Large intestine (tissue), 12 donors: ENCODE measurements around the gene TTC28. TPM values are rescaled to one million over a fixed set of nuclear protein-coding genes. Genes with fewer than 3 reads are reported as not detected.
A peak's percentile ranks its signal among the peaks of the same experiment; 100 is the strongest.
"Not testable (repeated sequence)": the region's sequence is repeated elsewhere in the genome, so short reads cannot be mapped to it uniquely, and the experiment has no call there.

Experiments used
- DNase-seq, 2 donors: peaks; one replicate each; pipeline versions ENCODE4 v3.0.0 to v3.0.0-alpha.2; 2013
- H3K27ac ChIP-seq: one replicate; pipeline ENCODE4 v1.5.1; 2013; ENCODE audit warnings: low read length
- H3K27me3 ChIP-seq: 2 replicates; pipeline ENCODE4 v1.6.1; 2013; ENCODE audit warnings: low read length; ENCODE audit not compliant: control insufficient read depth, insufficient read depth
- H3K36me3 ChIP-seq: 2 replicates; pipeline ENCODE4 v1.6.1; 2013; ENCODE audit warnings: low read length; ENCODE audit not compliant: control insufficient read depth, insufficient read depth
- H3K4me1 ChIP-seq: one replicate; pipeline ENCODE4 v1.6.1; 2013; ENCODE audit warnings: low read length; ENCODE audit not compliant: control insufficient read depth, insufficient read depth
- H3K4me3 ChIP-seq: one replicate; pipeline ENCODE4 v1.5.1; 2013; ENCODE audit warnings: low read length
- H3K9me3 ChIP-seq: one replicate; pipeline ENCODE4 v1.6.1; 2013; ENCODE audit warnings: mild to moderate bottlenecking, low read depth, low read length, moderate library complexity; ENCODE audit not compliant: control insufficient read depth
- WGBS: methylation state at CpG from one replicate; pipeline ENCODE4 v1.1.5; 2013; ENCODE audit warnings: low lambda C conversion rate; ENCODE audit not compliant: insufficient coverage; 5-methylcytosine and 5-hydroxymethylcytosine counted together
- long read RNA-seq, 11 donors: transcript quantifications; one replicate each; lab custom pipeline, GENCODE V29; 2026
- polyA plus RNA-seq: library from polyadenylated mRNA; unstranded; fragments of 120-200 nt; gene quantifications from one replicate; pipeline ENCODE4 v1.2.1, GENCODE V29; 2013

Gene TTC28
- polyA plus RNA-seq, result 25.5 TPM
- long read RNA-seq, donor 1, result 0 reads
- long read RNA-seq, donor 2, partial matches to known transcripts, result 0 of 1 reads
- long read RNA-seq, donor 2, other reads (novel, unspliced or antisense), result 0 of 1 reads
- long read RNA-seq, donor 3, partial matches to known transcripts, result 0 of 1 reads
- long read RNA-seq, donor 3, other reads (novel, unspliced or antisense), result 0 of 1 reads
- long read RNA-seq, donor 4, result 0 reads
- long read RNA-seq, donor 5, result 0 reads
- long read RNA-seq, donor 6, partial matches to known transcripts, result 0 of 4 reads
- long read RNA-seq, donor 6, other reads (novel, unspliced or antisense), result 0 of 4 reads
- long read RNA-seq, donor 7, partial matches to known transcripts, result 0 of 1 reads
- long read RNA-seq, donor 7, other reads (novel, unspliced or antisense), result 0 of 1 reads
- long read RNA-seq, donor 8, partial matches to known transcripts, result 0 of 3 reads
- long read RNA-seq, donor 8, other reads (novel, unspliced or antisense), result 0 of 3 reads
- long read RNA-seq, donor 9, partial matches to known transcripts, result 0 of 1 reads
- long read RNA-seq, donor 9, other reads (novel, unspliced or antisense), result 0 of 1 reads
- long read RNA-seq, donor 10, partial matches to known transcripts, result 0 of 5 reads
- long read RNA-seq, donor 10, other reads (novel, unspliced or antisense), result 0 of 5 reads
- long read RNA-seq, donor 11, partial matches to known transcripts, result 5 of 6 reads
- long read RNA-seq, donor 11, other reads (novel, unspliced or antisense), result 0 of 6 reads

GRCh38 chr22:28679611-28680287 lies at the start of gene TTC28:
TTC28 (minus strand) TSS chr22:28679840; CDS start chr22:28679723, 117 bp downstream.
- peak within 1 kb of the TSS; percentile 71 for H3K27ac ChIP-seq
- DNase-seq, result peak; percentile 72 to 83
- not testable (repeated sequence) for H3K36me3 ChIP-seq, H3K27me3 ChIP-seq, H3K4me1 ChIP-seq, H3K9me3 ChIP-seq
- peak within 1 kb of the TSS; percentile 77 for H3K4me3 ChIP-seq
- WGBS, result no CpG with 5 or more reads among the region's 101 CpGs

- Histone ChIP-seq H3K27me3 (no peaks in the 10 kb centered on the region), H3K27ac (no peak overlapping the region), H3K4me1 (no peaks in the 10 kb centered on the region), H3K9me3 (no peaks in the 10 kb centered on the region), H3K4me3 (no peak overlapping the region), H3K36me3 (peaks cover 16% of the 10 kb centered on the region)
- 90% methylated on average over 2 of the region's 10 CpGs for WGBS
- DNase-seq, result no peak
Observed at GRCh38 chr22:28728621-28729313, 49.1 kb upstream of the TTC28 start.

DNA sequence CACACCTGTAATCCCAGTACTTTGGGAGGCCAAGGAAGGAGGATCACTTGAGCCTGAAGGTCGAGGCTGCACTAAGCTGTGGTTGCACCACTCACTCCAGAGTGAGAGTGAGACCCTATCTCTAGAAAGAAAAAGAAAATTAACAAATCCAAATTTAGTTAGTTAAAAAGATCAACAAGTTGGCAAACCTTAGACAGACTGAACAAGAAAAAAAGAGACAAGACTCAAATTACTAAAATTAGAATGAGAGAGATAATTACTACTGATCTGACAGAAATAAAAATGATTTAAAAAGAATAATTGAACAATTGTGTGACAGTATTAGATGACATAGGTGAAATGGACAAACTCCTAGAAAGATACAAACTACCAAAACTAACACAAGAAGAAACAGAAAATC lies 48.4 kb upstream of the TTC28 start:
- no peak overlapping the region for H3K27ac ChIP-seq
- H3K9me3 ChIP-seq, result no peaks in the 10 kb centered on the region
- peaks cover 15% of the 10 kb centered on the region for H3K36me3 ChIP-seq
- H3K4me3 ChIP-seq, result no peak overlapping the region
- no peaks in the 10 kb centered on the region for H3K27me3 ChIP-seq
- WGBS, result no CpG with 5 or more reads among the region's 1 CpG
- no peak for DNase-seq
- no peaks in the 10 kb centered on the region for H3K4me1 ChIP-seq

- Histone ChIP-seq H3K27me3 (no peaks in the 10 kb centered on the region), H3K4me1 (no peaks in the 10 kb centered on the region), H3K9me3 (no peaks in the 10 kb centered on the region), H3K36me3 (peaks cover 10% of the 10 kb centered on the region), H3K27ac (no peak overlapping the region), H3K4me3 (no peak overlapping the region)
- WGBS, result 100% methylated on average over 2 of the region's 3 CpGs
- DNase-seq, result no peak
Observed at GRCh38 chr22:28718044-28718443, 38.4 kb upstream of the TTC28 start.

- H3K27ac ChIP-seq, result no peak overlapping the region
- H3K4me3 ChIP-seq, result no peak overlapping the region
- H3K4me1 ChIP-seq, result no peaks in the 10 kb centered on the region
- no peak for DNase-seq
- WGBS, result 100% methylated on average over 1 of the region's 3 CpGs
- peaks cover 8% of the 10 kb centered on the region for H3K36me3 ChIP-seq
- no peaks in the 10 kb centered on the region for H3K27me3 ChIP-seq
- H3K9me3 ChIP-seq, result no peaks in the 10 kb centered on the region
Observed at GRCh38 chr22:28716686-28717085, 37.0 kb upstream of the TTC28 start.

DNA sequence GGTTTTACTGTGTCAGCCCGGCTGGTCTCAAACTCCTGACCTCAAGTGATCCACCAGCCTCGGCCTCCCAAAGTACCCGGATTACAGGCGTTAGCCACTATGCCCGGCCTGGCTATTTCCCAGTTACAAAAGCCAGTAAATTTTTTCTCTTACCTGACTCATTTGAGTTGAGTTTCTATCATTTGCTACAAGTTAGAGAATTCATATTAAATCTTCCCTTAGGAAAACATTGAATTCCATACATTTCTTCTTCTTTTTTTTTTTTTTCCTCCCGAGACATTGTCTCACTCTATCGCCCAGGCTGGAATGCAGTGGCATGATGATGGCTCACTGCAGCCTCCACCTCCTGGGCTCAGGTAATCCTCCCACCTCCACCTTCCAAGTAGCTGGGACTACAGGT lies 36.0 kb upstream of the TTC28 start:
- no peak for DNase-seq
- Histone ChIP-seq H3K36me3 (peaks cover 4% of the 10 kb centered on the region), H3K27ac (no peak overlapping the region), H3K27me3 (no peaks in the 10 kb centered on the region), H3K9me3 (no peaks in the 10 kb centered on the region), H3K4me3 (no peak overlapping the region), H3K4me1 (no peaks in the 10 kb centered on the region)
- no CpG with 5 or more reads among the region's 7 CpGs for WGBS

- Histone ChIP-seq H3K36me3 (peaks cover 4% of the 10 kb centered on the region), H3K4me3 (no peak overlapping the region), H3K4me1 (no peaks in the 10 kb centered on the region), H3K9me3 (no peaks in the 10 kb centered on the region), H3K27ac (no peak overlapping the region), H3K27me3 (no peaks in the 10 kb centered on the region)
- WGBS, result 100% methylated on average over 1 of the region's 2 CpGs
- no peak for DNase-seq
Observed at GRCh38 chr22:28714043-28714628, 34.5 kb upstream of the TTC28 start.

DNA sequence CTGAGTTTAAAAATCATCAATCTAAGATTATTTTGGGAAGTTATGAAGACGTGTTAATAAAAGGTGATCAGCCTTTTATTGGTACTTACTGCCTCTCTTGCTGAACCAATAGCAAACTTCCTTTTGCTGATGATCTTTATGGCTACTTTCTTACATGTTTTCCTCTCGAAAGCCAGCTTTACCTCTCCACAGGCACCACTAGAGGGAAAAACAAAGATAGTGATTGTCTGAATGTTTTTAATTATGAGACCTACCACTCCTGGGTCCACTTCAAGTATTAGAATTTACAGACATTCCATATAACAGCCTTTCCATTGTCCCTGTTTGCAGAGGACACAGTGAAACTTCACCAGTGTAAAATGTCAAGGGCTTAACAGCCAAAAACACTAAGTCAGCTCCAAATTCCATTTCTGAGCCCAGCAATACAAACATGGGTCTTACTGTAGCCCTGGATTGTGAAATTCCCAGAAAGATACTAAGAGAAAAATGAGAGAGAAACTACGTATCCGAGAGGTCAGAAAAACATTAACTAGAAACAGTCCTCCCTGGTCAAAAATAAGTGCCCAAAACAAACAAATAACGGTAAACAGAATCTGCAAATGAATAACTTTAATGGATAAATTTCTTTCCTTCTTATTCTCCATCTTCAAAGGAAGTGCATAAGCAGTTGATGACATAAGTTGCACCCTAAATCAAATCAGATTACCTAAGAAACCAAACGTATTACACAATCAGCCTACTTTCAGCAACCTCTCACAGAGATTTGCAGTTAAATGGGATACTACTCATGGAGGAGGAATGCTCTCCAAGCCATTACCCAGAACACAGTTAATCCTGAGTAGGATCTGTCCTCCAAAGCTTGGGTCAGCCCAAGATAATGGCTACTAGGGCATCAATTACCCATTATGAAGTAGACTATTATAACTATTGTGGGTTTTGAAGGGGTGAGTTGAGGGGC lies 32.5 kb upstream of the TTC28 start:
- peaks cover 8% of the 10 kb centered on the region for H3K36me3 ChIP-seq
- H3K27ac ChIP-seq, result no peak overlapping the region
- H3K9me3 ChIP-seq, result no peaks in the 10 kb centered on the region
- no peak overlapping the region for H3K4me3 ChIP-seq
- H3K4me1 ChIP-seq, result no peaks in the 10 kb centered on the region
- H3K27me3 ChIP-seq, result no peaks in the 10 kb centered on the region
- DNase-seq, result peak in 1 of 2 donors; percentile 23
- 82% methylated on average over 3 of the region's 6 CpGs for WGBS

DNA sequence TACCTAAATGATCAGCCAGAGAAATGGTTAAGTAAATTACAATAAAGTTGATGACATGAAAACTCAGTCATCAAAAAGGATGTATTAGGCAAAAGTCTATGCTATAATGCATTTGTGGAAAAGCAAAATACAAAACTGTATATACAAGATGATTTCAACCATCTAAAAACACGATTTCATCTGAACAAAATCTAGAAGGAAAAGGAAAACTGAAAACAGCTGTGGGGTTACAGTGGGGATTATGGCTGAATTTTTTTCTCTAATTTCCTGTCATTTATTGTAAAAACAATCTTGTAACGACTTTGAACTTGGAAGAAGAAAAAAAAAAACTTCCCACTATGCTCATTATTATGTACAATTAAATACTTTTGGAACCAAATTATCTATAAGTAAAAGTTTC lies 31.7 kb upstream of the TTC28 start:
- Histone ChIP-seq H3K27me3 (no peaks in the 10 kb centered on the region), H3K4me3 (no peak overlapping the region), H3K36me3 (peaks cover 11% of the 10 kb centered on the region), H3K4me1 (no peaks in the 10 kb centered on the region), H3K27ac (no peak overlapping the region), H3K9me3 (no peaks in the 10 kb centered on the region)
- DNase-seq, result no peak
- WGBS, result 72% methylated on average over 2 of the region's 2 CpGs
